PFSK-1 (cell line): ENCODE data around the gene GALNT9.

Experiments used
- FOXP2 ChIP-seq: optimal IDR thresholded peaks from 2 replicates; pipeline ENCODE3; 2011; ENCODE audit warnings: borderline replicate concordance, control low read depth, inconsistent platforms; ENCODE audit not compliant: insufficient read depth; ENCODE audit errors: extremely low read length, extremely low read depth
- POLR2AphosphoS5 ChIP-seq: IDR thresholded peaks from 2 replicates; pipeline ENCODE4 v1.6.1; 2012; ENCODE audit warnings: low read depth, mild to moderate bottlenecking, control low read depth, low read length, moderate library complexity
- REST ChIP-seq, 2 experiments: IDR thresholded peaks; 2 replicates each; pipeline versions ENCODE4 v1.6.1 to v1.8.0; 2011 to 2012; ENCODE audit warnings: low read depth in 2 of 2, low read length in 2 of 2, control low read depth in 1 of 2, inconsistent platforms in 1 of 2, mild to moderate bottlenecking in 1 of 2, moderate library complexity in 1 of 2; ENCODE audit not compliant: insufficient read depth in 1 of 2
- SIN3A ChIP-seq: IDR thresholded peaks from 2 replicates; pipeline ENCODE4 v1.6.1; 2012; ENCODE audit warnings: mild to moderate bottlenecking, low read length, moderate library complexity, borderline replicate concordance; ENCODE audit not compliant: insufficient read depth
- TAF1 ChIP-seq: IDR thresholded peaks from 2 replicates; pipeline ENCODE4 v1.6.1; 2012; ENCODE audit warnings: low read length, control low read depth, borderline replicate concordance; ENCODE audit not compliant: insufficient read depth

The GALNT9 gene

DNA sequence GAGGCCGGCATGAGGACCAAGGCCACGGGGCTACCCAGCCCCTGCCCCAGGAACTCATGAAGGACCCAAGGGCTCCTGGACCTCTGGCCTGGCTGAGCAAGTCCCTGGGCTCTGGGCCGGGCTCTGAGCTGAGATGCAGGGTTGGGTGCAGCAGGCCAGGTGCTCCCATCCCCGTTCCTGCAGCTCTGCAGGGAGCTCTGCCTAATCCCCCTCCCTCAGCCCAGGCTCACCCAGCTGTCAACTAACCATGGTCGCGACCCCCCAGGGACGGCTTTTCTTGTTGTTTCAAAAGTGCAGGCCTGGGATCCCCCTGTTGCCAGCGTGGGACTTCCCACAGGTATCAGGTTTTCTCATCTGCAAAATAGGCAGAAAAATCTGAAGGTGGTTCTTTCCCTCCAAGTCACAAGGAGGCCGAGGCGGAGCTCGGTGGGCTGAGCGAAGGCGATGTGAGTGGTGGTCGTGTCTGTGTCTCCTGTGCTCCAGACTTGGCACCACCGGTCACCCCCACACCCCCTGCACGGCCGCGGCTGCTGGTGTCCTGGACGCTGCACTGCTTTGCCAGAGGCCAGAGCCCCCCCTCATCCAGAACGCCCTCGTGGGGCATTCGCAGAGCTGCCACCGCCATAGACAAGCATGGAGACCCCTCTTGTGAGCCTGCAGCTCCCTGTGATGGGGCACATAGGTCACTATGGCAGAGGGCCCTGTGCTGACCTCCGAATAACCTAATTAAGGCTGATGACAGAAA is 22.5 kb upstream of the GALNT9 start:
- TF ChIP-seq POLR2AphosphoS5 (no peak), TAF1 (no peak), FOXP2 (no peak), SIN3A (no peak), REST (IDR thresholded peaks at IDR 0.05; ENCODE audit: insufficient read depth in 1 of 2, low read depth in 2 of 2, low read length in 2 of 2) (no peak)

DNA sequence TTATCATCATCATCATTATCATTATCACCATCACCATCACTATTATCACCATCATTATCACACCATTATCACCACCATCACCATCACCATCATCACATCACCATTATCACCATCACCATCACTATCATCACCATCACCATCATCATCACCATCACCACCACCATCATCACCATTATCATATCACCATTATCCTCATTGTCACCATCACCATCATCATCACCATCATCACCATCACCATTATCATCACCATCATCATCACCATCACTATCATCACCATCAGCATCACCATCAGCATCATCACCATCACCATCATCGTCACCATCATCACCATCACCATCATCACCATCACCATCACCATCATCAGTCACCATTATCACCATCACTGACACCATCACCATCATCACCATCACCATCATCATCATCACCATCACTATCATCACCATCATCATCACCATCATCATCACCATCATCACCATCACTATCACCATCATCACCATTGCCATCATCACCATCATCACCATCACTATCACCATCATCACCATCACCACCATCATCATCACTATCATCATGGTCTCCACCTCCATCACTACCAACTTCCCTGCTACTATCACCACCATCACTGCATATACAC is 20.2 kb upstream of the GALNT9 start:
- no peak for TF ChIP-seq FOXP2
- TF ChIP-seq TAF1: no peak

DNA sequence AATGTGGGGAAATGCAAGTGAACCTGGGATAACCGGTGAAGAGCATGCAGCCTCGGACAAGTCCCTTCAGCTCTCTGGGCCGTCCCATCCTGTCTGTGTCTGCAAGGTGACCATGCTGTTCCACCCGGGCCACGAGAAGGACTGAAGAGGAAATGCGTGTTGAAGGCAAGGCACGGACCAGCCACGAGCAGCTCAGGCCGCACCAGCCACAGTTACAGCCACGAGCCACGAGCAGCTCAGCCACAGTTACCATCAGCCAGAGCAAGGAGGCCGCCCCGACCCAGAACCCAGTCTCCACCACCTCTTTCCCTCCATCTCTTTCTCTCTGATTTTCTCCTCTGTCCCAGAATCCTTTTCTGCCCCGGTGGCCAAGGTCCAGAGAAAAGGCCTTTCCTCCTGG is 18.8 kb upstream of the GALNT9 start:
- no peak for TF ChIP-seq REST (IDR thresholded peaks at IDR 0.05; ENCODE audit: insufficient read depth in 1 of 2, low read depth in 2 of 2, low read length in 2 of 2)
- TF ChIP-seq FOXP2: no peak
- no peak for TF ChIP-seq TAF1
- no peak for TF ChIP-seq SIN3A
- no peak for TF ChIP-seq POLR2AphosphoS5

DNA sequence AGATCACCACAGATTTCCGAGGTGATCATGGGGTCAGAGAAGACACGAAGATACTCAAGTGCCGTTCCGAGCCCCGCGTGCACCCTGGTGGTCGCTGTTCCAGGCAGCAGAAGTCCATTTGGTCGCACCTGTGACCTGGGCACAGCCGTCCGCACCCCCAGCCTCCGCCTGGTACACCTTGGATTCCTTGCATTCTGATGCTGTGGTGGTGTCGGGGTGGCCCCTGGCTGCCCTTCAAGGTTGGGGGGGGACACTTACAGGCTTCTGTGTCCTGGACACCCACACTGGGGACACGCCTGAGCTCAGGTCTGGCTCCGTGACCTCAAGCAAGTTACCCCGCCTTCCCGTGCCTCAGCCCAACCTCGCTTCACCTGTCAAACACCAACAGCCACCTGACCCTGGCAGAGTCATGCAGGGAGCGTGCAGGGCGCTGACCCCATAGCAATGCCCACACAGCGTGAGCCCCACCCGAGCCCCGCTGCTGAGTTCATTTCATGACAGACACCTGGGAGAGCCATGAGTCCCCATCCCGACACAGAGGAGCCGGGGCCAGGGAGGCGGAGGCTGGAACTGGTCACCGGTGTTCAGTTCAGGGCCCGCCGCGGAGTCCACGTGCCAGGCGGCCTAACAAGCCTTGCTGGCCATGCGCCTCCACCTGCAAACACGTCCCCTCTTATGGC is 17.9 kb upstream of the GALNT9 start:
- no peak for TF ChIP-seq POLR2AphosphoS5
- no peak for TF ChIP-seq REST (IDR thresholded peaks at IDR 0.05; ENCODE audit: insufficient read depth in 1 of 2, low read depth in 2 of 2, low read length in 2 of 2)
- no peak for TF ChIP-seq TAF1
- TF ChIP-seq FOXP2: no peak
- TF ChIP-seq SIN3A: no peak

DNA sequence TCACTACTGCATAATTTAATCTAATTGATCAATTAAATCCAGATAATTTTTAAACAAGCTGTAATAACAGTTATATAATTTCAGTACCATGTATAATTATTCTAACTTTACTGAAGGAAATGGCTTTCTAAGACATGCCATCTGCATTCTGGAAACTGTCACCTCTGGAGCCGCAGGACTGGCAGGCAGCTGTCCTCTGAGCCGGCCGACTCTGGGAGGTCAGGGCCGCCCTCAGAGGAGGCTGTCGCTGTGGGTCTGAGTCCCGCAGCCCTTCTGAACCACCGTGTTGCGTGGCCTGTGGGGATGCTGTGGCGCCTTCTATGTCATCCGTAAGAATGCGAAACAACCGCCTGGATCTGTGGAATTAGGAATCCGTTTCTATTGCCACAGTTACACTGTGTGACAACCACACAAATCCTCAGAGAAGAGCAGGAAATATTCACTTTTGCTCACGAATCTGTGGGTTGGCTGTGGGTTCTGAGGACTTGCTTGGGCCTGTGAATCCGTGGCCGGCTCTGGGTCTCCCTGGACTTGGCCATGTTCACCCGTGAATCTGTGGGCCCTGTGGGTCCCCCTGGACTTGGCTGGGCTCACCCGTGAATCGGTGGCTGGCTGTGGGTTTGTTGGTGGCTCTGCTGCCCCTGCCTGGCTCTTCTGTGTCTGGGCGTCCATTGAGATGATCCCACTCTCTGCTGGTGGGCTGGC is 17.2 kb upstream of the GALNT9 start:
- no peak for TF ChIP-seq SIN3A
